CD4-positive, alpha-beta T cell treated with Interleukin-10 for 1 hour (primary cell): Measurements from ENCODE around the gene CEMIP.
"Not testable (repeated sequence)": the region's sequence is repeated elsewhere in the genome, so short reads cannot be mapped to it uniquely, and the experiment has no call there.

Experiments
- DNase-seq: peaks from one replicate; pipeline ENCODE4 v3.0.0-alpha.2; 2020

CEMIP gene

DNA sequence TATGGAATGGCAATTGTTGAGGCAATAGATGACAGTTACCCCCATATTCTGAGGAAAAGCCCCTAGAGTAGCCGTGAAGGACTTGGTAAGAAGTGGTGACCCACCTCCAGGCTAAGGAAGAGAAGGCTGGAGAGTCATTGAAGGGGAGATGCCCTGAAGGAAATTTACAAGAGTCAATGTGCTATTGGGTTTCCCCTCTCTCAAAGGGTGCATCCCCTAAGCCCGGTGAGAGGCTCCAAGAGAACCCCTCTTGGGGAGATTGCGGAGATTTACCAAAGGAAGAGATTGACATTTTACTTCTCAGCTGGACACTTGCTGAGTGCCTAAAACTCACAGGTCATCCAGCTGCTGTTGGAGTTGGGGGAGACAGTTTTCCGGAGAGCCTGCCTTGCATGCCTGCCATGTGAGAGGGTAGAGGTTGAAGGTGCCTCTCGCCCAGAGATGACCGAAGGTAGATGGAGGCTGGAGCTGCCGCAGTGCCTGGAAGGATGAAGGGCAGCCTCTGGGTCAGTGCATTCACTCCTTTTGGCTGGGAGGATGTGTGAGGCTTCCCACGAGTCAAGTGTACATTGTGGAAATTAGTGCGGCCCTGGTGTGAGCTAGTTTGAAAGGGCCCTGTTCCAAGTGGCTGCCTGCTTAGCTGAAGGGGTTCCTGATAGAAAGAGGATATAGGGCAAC, 179.8 kb downstream of the CEMIP start:
- DNase-seq = no peak

DNA sequence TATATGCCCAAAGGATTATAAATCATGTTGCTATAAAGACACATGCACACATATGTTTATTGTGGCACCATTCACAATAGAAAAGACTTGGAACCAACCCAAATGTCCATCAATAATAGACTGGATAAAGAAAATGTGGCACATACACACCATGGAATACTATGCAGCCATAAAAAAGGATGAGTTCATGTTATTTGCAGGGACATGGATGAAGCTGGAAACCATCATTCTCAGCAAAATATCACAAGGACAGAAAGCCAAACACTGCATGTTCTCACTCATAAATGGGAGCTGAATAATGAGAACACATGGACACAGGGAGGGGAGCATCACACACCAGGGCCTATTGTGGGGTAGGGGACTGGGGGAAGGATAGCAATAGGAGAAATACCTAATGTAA, 186.3 kb downstream of the CEMIP start:
- not testable (repeated sequence) for DNase-seq

GRCh38 chr15:80966431-80967197, 187.4 kb downstream of the CEMIP start:
- no peak for DNase-seq

DNA sequence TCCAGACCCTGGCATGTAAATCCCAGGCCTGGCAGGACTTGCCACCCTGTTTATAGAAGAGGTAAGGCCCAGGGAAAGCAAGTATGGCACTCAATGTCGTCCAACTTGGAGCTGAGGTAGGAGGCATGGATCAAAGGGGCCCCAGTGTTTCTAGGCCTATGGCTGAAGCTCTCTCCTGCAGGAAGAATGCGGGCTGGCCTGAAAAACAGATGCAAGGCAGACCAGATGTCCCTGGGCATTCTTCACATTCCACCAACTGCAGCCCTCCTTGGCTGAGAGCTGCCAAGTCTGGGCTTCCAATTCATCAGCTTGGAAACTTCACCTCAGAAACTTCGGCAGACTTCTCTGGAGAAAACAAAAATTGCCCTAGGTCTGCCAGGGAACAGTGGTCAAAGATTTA, 188.3 kb downstream of the CEMIP start:
- no peak for DNase-seq

- no peak for DNase-seq
These were observed 188.9 kb downstream of the CEMIP start for GRCh38 chr15:80967991-80968510.

DNA sequence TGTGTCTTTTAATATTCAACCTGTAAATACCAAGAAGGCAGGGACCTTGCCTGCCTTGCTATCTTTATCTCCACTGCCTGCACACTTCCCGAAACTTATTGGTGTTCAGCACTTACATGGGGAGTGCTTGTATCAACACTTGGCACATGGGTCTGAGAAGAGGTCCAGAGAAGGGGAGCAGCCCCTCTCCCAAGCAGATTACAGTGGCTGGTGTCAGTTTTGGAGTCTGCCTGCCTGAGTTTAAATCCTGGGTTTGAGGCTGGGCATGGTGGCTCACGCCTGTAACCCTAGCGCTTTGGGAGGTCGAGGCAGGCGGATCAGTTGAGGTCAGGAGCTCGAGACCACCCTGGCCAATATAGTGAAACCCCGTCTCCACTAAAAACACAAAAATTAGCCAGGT, 190.1 kb downstream of the CEMIP start:
- no peak for DNase-seq

- DNase-seq = peak; percentile 72
These were observed 191.0 kb downstream of the CEMIP start for GRCh38 chr15:80970018-80970657.

GRCh38 chr15:80970658-80971057, 191.5 kb downstream of the CEMIP start:
- no peak for DNase-seq

DNA sequence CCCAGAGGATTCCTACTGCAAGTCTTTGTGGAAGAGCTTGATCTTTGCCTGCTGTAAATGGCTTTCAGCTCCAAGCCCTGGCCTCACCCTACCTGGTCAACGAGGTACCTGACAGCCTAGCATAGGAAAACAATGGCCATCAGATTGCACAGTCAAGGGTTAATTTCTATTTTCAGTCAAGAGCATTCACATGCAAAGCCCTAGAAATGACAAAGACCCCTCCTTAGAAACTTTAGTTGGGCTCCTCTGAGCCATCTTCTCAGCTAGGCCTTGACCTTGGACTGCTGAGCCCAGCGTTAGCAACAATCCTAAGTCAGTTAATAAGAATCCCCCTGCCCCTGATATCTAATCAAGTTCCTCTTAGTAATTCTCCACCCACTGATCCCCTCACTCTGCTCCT, 192.0 kb downstream of the CEMIP start:
- DNase-seq = no peak

- no peak for DNase-seq
These were observed 193.1 kb downstream of the CEMIP start for GRCh38 chr15:80972276-80972675.

DNA sequence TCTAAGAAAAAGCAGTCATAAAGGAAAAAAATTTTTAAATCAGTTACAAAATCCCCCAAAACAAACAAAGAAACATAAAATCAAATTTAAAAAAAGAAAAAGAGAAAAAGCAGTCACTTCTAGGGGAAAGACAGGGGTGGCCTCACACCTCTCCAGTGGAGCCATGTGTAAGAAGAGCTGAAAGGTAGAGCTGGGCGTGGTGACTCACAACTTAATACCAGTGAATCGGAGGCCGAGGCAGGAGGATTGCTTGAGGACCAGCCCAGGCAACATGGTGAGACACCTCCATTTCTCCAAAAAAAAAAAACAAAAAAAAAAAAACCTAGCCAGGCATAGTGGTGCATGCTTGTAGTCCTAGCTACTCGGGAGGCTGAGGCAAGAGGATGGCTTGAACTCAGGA, 195.7 kb downstream of the CEMIP start:
- no peak for DNase-seq

DNA sequence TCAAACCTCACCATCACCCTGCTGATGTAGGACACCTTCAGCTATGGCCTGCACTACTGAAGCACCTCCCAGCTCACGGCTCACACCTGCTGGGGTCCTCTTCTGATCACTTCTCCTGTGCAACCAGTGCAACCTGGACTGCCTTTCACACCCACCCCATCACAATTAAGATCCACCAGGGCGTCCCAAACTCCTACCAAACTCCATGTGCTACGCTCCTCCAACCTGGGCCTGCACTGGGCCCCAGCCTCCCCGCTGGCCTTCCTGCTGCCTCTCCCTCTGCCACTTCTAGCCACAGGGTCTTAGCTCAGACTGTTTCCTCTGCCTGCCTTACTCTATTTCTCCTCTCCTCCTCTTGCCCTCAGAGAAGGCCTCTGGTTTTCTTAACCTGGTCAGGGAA, 197.7 kb downstream of the CEMIP start:
- DNase-seq = no peak

DNA sequence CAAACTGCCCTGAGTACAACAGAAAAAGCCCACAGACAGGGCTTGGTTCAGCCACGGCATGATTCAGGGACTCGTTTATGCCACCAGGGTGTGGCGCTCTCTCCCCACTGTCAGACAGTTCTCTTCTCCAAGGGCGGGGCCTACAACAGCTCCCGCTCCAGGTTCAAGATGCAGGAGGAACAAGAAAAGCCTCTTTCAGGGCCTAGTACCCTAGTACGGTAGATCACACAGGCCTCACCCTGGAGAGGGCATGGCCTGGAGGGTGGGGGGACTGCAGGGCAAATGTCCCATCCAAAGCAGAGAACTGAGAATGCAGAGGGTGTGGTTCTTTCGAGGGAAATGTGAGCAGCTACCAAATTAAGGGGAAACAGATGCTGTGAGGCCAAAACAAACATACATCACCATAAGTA, 198.5 kb downstream of the CEMIP start:
- DNase-seq = peak; percentile 52

DNA sequence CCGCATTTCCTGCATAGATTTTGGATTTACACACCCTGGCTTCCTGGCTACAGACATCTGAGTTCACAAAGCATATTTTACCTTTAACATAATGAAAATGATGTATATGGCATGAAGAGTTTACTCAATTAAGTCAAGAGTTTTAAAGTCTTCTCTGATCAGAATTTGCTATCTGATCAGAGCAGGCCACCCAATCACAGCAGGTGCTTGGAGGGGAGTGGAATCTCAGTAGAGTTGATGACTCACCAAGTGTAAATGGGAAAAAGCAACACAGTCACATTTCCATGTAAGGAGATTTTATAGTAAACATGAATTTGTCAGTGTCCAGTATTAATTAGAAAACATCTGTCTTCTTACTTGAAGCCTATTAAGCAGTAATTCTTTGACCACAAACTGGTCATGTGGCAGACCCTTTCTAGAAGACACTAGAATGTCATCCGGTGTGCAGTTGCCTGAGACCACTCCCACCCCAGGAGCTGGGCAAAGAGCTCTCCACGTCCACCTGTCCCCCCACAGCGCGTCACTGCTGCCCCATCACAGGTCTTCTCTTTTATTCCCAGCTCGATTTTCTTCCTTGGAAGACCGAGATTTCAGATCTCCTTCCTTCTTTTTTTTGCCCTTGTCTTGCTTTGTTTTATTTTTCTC, 199.6 kb downstream of the CEMIP start:
- no peak for DNase-seq

- no peak for DNase-seq
These were observed 200.5 kb downstream of the CEMIP start for GRCh38 chr15:80979538-80980200.

DNA sequence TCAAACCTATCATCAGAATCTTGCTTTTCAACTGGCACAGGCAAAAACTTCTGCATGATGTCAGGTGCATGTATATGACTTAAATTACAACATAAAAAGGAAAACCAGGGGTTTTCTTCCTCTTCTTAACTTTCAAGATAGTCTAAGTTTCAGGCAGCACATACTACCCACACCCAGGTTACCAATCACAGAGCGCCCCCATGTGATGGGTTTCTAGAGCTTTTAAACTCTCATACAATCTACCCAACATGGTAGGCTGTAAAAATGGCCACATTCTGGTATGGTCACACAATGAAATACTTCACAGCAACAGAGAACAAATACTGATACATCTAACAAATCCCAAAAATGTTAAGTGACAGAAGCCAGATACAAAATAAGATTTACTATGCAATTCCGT, 203.0 kb downstream of the CEMIP start:
- DNase-seq = no peak

DNA sequence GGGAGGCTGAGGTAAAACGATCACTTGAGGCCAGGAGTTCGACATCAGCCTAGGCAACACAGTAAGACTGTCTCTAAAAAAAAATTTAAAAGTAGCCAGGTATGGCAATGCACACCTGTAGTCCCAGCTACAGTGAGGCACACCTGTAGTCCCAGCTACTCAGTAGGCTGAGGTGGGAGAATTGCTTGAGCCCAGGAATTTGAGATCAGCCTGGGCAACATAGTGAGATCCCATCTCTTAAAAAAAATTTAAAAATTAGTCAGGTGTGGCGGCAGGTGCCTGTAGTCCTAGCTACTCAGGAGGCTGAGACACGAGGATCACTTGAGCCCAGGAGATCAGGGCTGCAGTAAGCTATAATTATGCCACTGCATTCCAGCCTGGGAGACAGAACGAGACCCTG, 203.7 kb downstream of the CEMIP start:
- DNase-seq = no peak

DNA sequence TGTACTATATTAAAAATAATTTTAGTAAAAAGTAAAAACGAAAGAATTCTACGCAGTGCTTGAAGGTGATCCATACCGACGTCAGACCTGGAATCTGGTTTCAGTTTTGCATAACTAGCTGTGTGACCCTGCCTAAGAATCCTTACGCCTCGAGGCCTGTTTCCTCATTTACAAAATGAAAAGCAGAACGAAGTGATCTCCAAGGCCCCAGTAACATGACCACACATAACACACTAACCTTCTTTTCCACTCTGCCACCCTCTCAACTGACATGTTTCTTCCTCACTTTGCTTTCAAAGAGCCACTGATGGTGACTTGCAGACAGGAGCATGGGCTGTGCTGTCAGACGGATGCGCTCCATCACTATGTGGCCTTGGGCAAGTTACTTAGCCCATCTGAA, 205.7 kb downstream of the CEMIP start:
- DNase-seq = no peak

GRCh38 chr15:80985981-80986380, 206.8 kb downstream of the CEMIP start:
- no peak for DNase-seq

- DNase-seq = no peak
These were observed 207.3 kb downstream of the CEMIP start for GRCh38 chr15:80986487-80986886.

DNA sequence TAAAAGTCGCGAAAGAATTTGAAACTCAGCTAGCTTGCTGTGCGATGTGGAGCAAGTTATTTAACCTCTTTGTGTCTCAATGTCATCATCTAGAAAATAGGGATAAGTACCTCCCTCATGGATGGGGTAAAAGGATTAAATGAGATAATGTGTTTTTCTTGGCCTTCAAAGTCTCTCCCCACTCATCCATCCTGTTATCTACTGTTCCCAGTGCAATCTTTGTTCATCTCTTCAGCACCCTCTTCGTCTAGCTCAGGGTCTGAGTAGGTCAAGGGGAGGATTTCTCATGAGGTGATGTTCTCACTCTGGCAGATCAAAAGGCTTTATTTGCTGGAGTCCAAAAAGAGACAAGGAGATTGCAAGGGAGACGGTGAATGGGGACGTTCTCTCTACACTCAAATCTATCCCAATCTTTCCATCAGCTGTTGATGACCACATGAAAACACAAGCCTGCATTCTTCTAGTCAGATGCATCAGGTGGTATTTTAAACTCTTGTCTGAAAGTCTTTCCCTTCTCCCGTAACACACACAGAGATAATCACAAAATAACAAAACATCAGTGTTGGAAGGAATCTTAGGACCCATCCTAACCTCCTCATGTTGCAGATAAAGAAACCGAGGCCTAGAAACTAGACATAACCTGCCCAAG, 209.1 kb downstream of the CEMIP start:
- no peak for DNase-seq

DNA sequence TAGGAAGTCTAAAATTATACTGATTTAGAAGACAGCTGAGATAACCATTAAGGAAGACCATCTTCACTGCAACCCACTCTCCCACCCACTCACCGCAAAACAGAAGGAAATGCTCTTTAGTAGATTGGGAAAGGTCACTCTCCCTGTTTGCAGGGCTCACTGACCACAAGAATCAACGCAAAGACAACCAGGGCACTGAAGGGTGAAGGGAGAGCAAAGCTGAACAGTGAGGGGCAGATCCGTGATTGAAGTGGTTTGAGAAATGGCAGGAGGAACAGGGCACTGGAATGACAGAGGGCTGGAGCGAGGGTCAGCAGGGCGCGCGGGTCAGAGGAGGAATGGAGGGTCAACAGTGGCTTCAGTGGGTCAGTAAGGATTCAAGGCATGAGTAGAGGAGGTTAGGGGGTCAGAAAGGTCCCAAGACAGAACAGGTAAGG, 209.9 kb downstream of the CEMIP start:
- no peak for DNase-seq
